D341Med (cell line): Measurements from ENCODE around the gene LST1.
A peak's percentile ranks its signal among the peaks of the same experiment; 100 is the strongest.
"Not testable (repeated sequence)": the region's sequence is repeated elsewhere in the genome, so short reads cannot be mapped to it uniquely, and the experiment has no call there.

Experiments
- DNase-seq: peaks from one replicate; pipeline ENCODE4 v3.0.0; 2012; ENCODE audit warnings: low spot score

Gene LST1

GRCh38 chr6:31580807-31581433 is 5.2 kb upstream of the LST1 start:
- peak; percentile 97 for DNase-seq

DNA sequence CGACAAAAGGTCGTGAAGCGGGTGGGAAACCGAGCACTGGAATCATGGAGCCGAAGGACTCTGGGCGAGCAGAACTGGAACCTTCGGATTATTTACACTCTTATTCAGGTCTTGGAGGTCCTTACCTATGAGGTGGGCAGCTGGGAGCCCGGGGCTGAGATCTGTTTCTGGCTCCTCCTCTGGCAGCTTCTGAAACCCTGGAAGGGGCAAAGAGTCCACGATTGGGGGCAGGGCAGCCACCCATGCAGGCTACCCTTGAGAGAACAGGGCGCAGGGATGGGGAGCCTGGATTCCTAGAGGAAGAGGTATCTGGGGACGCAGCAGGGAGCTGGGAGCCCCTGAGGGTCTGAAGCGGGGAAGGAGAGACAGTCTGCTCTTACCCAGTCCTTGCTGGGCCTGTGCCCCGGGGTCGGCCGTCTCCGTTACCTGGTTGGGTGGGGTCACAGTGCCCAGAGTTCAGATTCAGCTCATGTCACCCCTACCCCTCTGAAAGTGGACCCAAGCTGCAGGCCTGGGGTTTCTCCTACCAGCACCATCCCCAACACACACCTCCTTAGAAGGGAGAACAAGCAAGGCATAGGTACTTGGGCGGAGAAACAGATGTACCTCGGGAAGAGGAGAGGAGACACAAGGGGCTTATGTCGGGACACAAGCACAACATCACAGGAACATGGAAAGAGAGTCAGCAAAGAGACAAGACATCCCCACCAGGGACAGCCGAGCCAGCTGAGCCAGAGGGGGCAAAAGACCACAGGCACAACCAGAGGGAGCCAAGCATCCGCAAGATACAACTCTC is 4.4 kb upstream of the LST1 start:
- DNase-seq, result no peak

GRCh38 chr6:31582230-31582643 is 3.8 kb upstream of the LST1 start, which contains the start of gene LTB:
Gene LTB, minus strand, starts transcription at chr6:31582424. Its CDS starts 7 bp downstream, at chr6:31582417.
- no peak for DNase-seq

- DNase-seq, result no peak
Measured at GRCh38 chr6:31585491-31585890, 586 bp upstream of the LST1 start.

DNA sequence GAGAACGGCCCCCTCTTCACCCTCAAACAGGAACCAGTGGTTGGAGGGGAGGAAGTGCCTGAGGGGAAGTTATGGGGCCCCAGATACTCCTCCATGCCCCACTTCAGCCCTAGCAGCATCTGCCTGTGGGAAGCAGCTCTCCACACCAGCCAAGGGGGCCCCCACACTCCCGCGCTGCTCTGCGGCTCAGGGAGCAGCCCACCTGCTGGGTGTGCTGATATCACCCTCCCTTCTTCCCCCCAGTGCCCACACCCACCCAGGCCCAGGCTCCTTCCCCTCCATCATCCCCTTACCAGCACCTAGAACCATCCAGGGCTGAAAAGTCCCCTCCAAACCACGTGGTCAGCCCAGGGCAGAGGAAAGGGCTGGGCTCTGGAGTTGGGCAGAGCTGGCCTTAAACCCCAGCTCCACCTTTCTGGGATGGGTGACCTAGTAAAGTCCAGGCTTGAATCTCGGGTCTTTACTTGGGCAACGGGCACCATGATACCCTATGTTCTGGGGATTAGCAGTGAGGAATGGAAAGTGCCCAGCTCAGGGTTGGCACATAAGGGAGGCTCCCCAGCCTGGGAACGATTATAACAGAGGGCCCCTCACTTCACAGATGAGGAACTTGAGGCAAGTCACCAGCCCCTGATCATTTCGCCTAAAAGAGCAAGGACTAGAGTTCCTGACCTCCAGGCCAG is 663 bp downstream of the LST1 start:
- DNase-seq, result no peak

- no peak for DNase-seq
Measured at GRCh38 chr6:31587791-31588777, 2.0 kb downstream of the LST1 start.

DNA sequence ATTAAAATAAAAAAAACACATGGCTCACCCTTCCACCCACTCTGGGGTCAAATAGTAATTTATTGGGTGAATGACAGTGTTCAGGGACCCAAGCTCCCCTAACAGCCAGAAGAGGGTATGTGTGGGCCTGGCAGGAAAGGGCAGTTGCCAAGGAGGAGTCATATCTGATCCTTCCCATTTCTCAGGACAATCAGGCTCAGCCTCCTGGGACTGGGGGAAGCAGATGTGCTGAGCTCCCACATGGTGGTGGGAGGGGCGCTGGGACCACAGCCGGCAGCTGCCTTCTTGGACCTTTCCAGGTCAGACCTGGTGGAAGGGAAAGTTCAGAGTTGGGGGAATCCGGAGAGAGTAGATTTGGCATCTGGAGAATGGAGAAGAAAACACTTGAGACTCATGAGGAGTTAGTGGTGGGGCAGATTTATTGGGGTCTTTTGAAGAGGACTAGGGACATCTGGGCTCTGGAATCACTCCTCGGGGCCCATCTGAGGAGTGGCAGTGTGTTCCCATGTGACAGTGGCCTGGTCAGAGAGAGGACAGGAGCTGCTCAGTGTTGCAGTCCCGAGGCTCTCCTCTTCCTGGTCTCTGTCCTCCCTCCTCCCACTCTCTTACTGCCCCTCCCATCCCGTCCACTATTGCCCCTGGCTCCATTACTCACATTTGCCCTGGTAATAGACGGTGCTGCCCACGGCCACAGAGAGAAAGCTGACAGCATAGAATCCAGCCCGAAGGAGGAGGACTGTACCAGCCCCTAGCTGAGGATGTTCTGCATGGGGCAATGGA is 3.0 kb downstream of the LST1 start:
- no peak for DNase-seq

DNA sequence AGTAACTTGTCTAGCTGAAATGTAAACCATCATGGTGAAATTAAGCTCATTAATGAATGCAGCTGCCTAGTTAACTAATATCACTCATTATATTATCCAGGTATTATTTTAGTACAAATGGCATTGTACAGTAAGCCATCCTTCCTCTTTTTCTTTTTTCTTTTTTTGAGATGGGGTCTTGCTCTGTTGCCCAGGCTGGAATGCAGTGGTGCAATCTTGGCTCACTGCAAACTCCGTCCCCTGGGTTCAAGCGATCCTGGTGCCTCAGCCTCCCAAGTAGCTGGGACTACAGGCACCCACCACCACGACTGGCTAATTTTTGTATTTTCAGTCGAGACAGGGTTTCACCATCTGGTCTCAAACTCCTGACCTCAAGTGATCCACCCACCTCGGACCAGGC is 4.6 kb downstream of the LST1 start:
- DNase-seq, result not testable (repeated sequence)

DNA sequence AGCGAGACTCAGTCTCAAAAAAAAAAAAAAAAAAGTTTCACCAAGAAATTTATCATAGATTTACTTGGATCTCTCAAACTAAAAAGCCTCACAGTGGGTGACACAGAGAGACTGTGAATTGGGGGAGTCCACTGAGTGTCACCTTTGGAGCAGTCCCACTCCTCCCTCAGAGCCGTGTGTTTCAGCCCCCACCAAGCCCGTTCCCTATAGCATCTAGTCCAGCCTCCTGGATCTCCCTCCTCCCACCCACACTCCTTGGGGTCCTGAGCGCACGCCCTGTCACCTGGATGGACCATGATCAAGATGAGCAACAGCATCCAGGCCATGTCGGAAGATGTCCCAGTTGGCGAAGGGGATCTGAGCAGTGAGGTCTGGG is 6.3 kb downstream of the LST1 start:
- DNase-seq, result no peak

GRCh38 chr6:31597006-31597405 is 10.9 kb downstream of the LST1 start:
- DNase-seq, result peak; percentile 66

DNA sequence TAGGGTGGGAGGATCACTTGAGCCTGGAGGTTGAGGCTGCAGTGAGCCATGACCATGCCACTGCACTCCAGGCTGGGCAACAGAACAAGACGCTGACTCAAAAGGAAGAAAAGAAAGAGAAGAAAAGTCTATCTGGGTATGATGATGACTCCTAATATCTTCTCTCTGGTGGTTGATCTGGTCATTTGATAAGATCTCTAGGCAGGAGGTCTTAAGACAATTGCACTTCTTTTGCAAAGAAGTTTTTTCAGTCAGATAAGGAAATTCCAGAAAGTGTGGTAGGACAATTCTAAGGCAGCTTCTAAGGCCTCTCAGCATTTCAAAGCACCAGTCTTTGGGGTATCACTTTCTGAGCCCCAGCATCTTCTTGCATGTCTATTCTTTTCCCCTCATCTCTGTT is 21.2 kb downstream of the LST1 start:
- no peak for DNase-seq

DNA sequence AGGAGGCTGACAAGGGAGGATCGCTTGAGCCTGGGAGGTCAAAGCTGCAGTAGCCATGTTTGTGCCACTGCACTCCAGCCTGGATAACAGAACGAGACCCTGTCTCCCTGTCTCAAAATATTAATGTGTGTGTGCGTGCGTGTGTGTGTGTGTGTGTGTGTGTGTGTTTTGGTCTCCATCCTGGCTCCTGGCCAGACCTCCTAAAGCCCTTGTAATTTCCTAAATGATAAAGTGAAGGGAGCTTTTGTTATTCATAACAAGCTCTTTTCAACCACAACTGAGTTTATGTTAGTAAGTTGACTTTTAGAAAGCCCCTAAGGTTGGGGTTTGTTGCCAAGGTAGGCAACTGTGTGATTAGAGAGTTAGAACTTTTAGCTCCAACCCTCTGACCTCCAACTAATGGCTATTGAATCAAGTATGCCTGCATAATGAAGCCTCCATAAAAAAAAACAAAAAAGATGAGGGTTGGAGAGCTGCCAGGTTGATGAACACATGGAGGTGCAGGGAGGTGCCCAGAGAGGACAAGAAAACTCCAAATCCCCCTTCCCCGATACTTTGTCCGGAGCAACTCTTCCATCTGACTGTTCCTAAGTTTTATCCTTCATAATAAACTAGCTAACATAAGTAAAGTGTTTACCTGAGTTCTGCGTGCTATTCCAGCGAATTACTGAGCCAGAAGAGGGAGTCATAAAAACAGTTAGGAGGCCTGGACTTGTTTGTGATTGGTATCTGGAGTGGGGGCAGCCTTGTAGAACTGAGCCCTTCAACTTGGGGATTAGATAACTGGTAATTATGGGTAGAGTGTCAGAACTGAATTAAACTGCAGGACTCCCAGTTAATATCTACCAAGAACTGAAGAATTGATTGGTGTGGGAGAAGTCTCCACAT is 23.7 kb downstream of the LST1 start:
- DNase-seq, result no peak

DNA sequence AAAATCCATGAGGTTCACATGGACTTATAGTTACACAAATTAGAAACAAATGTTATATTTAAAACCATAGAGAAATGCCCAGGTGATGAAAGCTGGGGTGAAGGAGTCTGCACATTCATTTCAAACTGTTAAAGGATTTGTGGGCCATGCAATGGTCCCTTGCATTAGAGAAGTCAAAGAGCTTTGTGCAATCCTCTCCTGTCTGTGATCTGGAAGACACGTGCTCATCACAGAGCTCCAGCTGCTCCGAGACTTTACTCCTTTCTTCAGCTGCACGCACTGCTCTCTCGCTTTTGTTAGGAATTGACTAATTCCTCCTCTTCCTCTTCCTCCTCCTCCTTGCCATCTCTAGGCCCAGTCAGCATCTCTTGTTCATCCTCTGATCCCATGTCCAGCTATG is 24.9 kb downstream of the LST1 start:
- no peak for DNase-seq

DNA sequence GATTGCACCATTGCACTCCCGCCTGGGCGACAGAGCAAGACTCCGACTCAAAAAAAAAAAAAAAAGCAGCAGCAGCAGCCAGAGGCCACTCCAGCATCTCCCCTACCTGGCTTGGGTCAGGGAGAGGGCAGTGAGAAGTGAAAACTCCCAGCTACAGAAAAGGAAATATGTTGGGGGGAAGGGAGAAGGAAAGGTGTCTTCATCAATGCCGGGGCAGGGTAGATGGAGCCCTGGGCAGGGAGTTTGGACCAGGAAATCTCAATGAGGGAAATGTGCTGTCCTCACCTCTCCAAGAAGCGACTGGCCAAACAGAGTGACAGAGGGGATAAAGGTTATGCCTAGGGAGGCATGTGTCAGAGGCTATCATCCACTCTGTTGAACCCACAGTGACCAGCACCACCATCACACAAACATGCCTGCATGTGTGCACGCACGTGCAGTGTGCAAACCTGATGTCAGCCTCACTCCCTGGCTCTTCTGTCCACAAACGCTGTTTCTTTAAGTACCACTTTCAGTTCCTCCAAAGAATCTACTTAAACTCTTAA is 28.1 kb downstream of the LST1 start:
- no peak for DNase-seq

DNA sequence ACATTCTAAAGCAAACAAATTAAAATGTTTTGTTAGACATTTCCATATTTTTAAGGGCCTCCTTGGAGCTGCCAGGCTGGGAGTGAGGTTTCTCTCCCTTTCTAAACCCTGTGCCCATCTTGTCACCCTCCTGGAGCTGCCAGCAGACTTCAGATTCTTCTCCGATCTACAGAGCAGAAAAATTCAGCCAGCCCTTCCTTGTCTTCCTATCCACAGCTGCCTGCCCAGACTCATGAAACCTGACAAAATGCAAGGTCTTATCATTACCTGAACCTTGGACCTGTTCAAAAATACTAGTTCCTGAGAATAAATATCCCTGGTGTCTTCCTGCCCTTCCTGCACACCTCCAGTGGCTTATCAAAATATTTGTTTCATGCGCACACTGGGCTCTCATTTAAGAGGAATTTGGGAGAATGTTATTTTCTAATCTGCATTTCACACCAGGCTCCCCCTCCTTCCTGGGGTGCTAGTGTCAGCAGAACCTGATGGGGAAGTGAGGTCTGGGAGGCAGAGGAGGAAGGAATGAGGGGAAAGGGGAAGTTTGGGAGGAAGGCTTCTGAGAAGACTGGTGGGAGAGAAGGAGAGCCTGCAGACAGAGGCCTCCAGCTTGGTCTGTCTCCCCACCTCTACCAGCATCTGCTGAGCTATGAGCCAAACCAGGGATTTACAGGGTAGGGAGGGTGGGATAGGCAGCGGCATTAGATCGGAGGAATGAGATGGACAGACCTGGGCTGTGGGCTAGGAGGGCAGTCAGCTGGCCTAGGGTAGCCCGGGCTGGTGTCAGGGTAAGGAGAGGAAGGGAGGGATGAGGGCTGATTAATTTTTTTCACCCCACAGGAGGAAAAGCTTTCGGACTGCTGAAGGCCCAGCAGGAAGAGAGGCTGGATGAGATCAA is 28.9 kb downstream of the LST1 start, which contains the start of gene AIF1:
TSS of gene AIF1 (plus strand) at position 551 of the 895 bp plus-strand sequence. CDS start at position 647, 96 bp downstream.
- no peak for DNase-seq

DNA sequence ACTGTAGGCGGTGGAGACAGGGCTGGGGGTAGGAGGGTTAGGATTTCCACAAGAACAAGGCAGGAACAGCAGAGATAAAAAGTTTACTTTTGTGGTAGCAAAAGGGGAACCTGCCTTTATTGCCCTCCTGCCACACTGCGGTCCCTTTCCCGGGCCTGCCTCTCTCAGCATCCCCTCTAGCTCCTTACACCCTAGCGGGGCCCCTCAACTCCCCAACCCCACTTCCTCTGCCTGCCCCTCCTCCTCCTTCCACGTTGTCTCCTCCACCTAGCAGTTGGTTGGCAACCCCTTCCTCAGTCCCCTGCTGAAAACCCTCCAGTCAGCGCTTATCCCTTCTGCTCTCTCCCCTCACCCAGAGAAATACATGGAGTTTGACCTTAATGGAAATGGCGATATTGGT is 29.7 kb downstream of the LST1 start:
- DNase-seq, result no peak

- DNase-seq, result no peak
Measured at GRCh38 chr6:31617010-31617409, 30.9 kb downstream of the LST1 start.

DNA sequence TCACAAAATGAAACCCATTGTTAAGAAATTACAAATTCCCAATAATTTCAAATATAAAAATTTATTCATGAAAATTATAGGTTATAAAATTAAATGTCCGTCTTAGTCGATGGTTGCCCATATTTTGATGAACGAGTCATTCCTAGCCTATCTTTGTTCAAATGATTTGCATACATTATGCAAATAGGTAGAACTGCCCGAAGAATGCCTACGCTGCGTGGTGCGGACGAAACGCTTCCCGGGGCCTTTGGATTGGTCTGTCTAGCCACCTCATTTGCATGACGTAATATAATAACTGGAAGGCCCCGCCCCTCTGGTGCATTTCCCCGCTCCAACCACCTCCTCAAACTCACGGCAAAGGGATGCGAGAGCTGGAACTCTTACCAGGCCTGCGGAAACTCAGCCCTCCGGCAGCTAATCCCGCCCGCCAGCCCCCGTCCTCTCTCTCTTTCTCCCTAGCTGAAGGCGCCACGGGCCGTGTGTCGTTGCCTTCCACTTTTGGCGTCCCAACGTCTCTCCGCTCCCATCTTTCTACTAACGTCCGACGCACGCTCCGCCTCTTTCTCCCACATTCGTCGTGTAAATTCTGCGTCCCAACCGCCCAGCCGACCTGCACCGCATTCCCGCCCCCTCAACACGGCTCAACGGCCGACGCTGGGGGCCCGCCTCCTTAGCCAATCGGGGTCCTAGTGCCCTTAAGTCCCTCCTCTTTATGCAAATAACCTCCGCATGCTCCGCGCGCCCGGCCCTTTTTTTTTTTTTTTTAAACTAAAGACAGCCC is 33.9 kb downstream of the LST1 start:
- DNase-seq, result peak; percentile 95
